GM21447 (cell line): ENCODE measurements around the gene ANKRD11.
"Not testable (repeated sequence)": the region's sequence is repeated elsewhere in the genome, so short reads cannot be mapped to it uniquely, and the experiment has no call there.

Experiments used
- ATAC-seq: cut with Tn5 transposase; IDR thresholded peaks from one replicate; pipeline ENCODE4 v1.9.1; 2021; ENCODE audit not compliant: unreplicated experiment

Gene ANKRD11

GRCh38 chr16:89304941-89305705 is 185.2 kb downstream of the ANKRD11 start:
- no peak for ATAC-seq

GRCh38 chr16:89304181-89304851 is 186.0 kb downstream of the ANKRD11 start:
- ATAC-seq, result no peak

- no peak for ATAC-seq
Observed at GRCh38 chr16:89303617-89304016, 186.7 kb downstream of the ANKRD11 start.

DNA sequence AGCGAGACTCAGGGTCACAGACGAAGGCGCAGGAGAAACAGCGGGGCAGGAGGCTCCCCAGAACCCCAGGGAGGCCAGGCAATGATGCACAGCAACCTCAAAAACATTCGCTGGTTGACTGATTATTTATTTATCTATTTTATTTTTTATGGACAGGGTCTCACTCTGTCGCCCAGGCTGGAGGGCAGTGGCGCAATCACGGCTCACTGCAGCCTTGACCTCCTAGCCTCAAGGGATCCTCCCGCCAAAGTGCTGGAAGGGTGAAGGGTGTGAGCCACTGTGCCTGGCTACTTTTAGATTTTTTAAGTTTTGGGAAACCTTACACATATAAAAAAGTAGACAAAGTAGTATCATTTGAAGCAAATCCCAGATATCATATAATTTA is 189.4 kb downstream of the ANKRD11 start:
- no peak for ATAC-seq

GRCh38 chr16:89300311-89300975 is 189.9 kb downstream of the ANKRD11 start:
- no peak for ATAC-seq

DNA sequence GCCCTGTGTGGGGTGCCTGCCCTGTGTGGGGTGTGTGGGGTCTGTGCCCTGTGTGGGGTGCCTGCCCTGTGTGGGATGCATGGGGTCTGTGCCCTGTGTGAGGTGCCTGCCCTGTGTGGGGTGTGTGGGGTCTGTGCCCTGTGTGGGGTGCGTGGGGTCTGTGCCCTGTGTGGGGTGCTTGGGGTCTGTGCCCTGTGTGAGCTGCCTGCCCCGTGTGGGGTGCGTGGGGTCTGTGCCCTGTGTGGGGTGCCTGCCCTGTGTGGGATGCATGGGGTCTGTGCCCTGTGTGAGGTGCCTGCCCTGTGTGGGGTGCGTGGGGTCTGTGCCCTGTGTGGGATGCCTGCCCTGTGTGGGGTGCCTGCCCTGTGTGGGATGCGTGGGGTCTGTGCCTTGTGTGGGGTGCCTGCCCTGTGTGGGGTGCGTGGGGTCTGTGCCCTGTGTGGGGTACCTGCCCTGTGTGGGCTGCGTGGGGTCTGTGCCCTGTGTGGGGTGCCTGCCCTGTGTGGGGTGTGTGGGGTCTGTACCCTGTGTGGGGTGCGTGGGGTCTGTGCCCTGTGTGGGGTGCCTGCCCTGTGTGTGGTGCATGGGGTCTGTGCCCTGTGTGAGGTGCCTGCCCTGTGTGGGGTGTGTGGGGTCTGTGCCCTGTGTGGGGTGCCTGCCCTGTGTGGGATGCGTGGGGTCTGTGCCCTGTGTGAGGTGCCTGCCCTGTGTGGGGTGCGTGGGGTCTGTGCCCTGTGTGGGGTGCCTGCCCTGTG is 190.8 kb downstream of the ANKRD11 start:
- not testable (repeated sequence) for ATAC-seq

GRCh38 chr16:89298623-89299225 is 191.6 kb downstream of the ANKRD11 start:
- no peak for ATAC-seq

DNA sequence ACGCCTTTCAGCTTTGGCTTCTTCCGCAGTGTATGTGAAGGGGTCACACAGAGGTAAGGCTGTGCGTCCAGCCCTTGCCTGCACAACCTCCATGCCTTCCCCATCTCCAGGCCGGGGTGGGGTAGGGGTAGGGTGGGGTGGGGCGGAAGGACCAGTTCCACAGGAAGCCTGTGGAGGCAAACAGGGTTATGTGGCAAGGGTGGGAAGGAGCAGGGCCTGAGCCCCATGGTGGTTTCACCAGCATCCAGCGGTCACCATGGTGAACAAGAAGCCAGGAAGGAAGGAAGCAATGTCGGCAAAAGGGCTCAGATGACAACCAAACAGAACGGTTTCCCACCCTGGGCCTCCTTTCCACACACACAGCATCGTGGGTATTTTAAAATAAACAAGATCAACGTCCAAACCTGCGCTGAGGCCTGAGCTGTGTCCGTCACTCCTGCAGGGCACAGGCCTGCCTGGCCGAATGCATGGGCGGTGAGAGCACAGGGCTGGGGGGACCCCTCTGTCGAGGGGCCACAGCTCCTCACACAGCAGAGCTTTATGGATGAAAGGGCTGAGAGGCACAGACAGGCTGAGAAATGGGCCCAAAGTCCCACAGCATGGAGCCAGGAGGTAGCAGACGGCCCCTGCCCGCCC is 192.3 kb downstream of the ANKRD11 start:
- no peak for ATAC-seq

DNA sequence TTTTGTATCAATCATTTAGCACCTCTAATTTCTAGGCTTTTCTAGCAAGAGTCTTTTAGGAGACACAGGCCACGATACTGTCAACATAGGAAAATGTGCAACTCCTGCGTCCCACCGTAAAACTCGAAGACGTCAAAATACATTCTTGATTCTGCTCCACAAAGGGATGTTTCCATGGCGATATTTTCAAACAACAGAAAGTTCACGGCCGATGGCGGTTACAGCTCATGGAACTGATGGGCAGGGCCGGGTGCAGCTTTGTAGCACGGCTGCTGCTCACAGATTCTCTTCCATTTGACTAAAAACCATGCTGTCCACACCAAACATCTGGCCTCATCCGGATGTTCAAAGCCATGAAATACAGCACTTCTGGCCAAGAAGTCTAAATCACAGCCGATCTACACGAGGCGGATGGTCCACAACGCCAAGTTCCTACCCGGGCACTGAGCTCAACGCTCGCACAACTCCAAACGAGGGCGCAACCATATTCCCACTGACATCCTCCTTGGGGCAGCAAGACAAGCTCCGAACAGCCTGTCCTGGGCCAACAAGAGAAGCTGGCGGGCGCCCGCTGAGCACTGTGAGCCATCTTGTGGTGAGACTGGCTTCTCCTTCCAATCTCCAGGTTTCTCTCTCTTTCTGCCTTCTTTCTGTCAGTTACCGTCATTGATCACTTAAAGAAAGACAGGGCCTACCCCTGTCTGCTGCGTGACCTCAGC is 193.0 kb downstream of the ANKRD11 start:
- no peak for ATAC-seq

- no peak for ATAC-seq
Observed at GRCh38 chr16:89295915-89296314, 194.4 kb downstream of the ANKRD11 start.

DNA sequence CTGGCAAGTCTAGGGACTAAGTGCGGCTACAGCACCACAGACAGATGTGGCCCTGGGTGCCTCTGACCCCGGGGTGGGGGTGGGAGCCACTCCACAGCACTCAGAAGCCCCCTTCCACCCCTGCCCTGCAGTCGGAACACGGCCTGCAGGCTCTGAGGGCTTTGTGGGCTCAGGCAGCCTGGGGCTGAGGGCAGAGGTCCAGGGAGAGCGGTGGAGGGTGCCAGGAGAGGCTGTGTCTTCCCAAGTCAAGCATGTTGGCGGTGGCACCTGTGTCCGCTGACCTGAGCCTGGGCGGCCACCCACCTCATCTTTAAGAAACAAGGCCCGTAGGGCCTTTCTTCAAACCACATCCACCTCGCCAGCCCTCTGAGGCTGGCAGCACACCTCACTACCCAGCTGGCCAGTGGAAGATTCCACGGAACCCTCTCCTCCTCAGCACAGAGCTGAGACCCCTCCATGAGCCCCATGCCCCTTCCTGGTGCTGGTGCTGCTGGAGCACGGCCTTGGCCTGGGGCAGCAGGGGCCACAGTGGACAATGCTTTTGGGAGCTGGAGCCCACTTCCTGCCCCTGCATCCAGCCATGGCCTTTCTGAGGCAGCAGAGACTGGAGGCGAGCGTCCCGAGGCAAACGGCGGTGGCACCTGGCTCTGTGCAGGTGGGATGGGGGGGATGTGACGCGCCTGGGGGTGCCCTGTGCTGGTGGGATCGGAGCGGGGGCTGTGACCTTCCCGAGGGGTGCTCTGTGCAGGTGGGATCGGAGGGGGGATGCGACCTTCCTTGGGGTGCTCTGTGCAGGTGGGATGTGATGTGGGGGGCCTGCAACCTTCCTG is 195.1 kb downstream of the ANKRD11 start:
- no peak for ATAC-seq

GRCh38 chr16:89294486-89294885 is 195.9 kb downstream of the ANKRD11 start:
- no peak for ATAC-seq

- ATAC-seq, result no peak
Observed at GRCh38 chr16:89293276-89294143, 196.9 kb downstream of the ANKRD11 start.

- no peak for ATAC-seq
Observed at GRCh38 chr16:89292443-89293078, 197.8 kb downstream of the ANKRD11 start.

DNA sequence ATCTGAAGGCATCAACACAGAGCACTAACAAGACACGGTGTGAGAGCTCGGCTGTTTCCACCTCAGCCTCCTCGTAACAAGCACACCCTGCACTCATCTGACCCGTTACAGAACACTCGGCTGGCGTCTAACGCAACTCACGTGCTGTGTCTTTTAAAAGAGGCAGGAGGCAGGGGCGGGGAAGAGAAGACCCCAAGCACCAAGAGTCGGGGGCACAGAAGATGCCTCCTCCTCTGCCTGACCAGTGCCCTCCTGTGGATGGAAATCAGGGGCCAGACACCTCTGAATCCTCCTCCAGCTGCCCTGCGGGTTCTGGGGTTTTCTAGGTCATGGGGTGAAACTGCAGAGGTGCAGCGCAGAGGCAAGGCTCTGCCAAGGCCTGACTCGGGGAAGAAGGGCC is 198.6 kb downstream of the ANKRD11 start:
- ATAC-seq, result no peak

DNA sequence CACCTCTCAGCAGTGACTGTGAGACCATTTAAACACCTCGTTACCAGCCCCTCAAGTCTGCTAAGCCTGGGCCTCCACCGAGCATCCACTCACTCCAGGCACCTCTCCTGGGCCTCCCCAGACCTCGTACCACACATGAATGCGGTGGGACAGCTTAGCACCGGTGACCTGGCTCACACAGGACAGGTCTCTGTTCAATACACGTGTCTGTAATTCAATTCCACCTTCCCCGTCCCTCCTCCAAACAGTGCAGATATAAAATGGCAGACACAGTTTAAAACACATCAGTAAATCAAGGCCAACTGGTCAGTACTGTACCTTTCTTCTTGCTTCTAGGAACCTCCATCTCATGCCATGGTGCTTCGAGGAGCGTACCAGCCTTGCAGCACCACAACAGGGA is 199.0 kb downstream of the ANKRD11 start:
- no peak for ATAC-seq

DNA sequence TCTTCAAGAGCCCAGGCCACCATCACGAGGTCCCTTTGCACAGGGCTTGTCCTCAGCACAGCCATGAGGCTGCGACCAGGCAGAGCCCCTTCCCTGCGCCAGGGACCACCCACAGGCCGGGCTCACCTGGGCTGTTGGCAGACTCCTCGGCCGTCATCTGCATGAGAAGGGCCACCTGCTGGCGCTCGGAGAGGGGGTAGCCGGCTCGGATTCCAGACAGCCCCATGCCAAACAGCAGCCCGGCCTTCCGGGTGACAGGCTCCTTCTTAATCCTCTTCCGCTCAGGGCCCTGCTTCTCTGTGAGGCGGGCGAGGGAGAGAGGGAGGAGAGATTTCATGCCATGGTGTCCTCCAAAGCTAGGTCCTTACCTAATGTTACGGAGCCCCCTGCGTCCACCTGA is 199.5 kb downstream of the ANKRD11 start:
- ATAC-seq, result no peak

DNA sequence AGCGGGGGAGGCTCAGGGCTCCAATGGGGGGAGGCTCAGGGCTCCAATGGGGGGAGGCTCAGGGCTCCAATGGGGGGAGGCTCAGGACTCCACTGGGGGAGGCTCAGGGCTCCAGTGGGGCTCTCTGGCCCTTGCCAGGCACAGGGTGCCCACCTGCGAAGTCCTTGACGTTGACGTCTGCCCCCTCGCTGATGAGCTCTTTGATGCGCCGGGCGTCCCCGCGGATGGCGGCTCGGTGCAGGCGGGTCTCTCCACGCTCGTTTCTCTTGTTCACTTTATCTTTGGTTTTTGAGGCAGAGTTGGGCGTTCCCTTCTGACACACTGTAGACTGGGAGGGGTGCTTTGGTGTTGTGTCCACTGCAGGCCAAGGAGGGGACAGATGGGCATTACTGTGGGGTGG is 199.9 kb downstream of the ANKRD11 start:
- no peak for ATAC-seq
